ENCODE measurements around the gene IRF7. TPM values are rescaled to one million over a fixed set of nuclear protein-coding genes. Genes with fewer than 3 reads are reported as not detected.

Gene IRF7
- total and polyA plus RNA-seq, 4 donors: 3.9 to 17.1 (median 13.6) TPM

- Histone ChIP-seq H3K27ac (ENCODE audit: low read depth, low read length) (no peak overlapping the region), H3K9me3 (ENCODE audit: control insufficient read depth, insufficient read depth, low read length) (no peaks in the 10 kb centered on the region), H3K27me3 (ENCODE audit: control insufficient read depth, insufficient read depth, low read length) (no peaks in the 10 kb centered on the region), H3K4me3 (ENCODE audit: low read depth, low read length) (no peak overlapping the region), H3K4me1 (ENCODE audit: control insufficient read depth, insufficient read depth, low read length) (no peaks in the 10 kb centered on the region), H3K36me3 (ENCODE audit: control insufficient read depth, insufficient read depth, low read length) (peaks cover 97% of the 10 kb centered on the region)
- WGBS (ENCODE audit: insufficient coverage): 95% methylated on average over 12 of the region's 13 CpGs
- DNase-seq (ENCODE audit: low read depth in 4 of 6, low spot score in 6 of 6): no peak
These were observed 12.6 kb downstream of the IRF7 start for GRCh38 chr11:603154-603553.

- DNase-seq (ENCODE audit: low read depth in 4 of 6, low spot score in 6 of 6): no peak
- H3K27ac ChIP-seq (ENCODE audit: low read depth, low read length): no peak overlapping the region
- 99% methylated on average over 20 of the region's 23 CpGs for WGBS (ENCODE audit: insufficient coverage)
- H3K36me3 ChIP-seq (ENCODE audit: control insufficient read depth, insufficient read depth, low read length): peaks cover 97% of the 10 kb centered on the region
- H3K4me1 ChIP-seq (ENCODE audit: control insufficient read depth, insufficient read depth, low read length): no peaks in the 10 kb centered on the region
- no peak overlapping the region for H3K4me3 ChIP-seq (ENCODE audit: low read depth, low read length)
- H3K9me3 ChIP-seq (ENCODE audit: control insufficient read depth, insufficient read depth, low read length): no peaks in the 10 kb centered on the region
- H3K27me3 ChIP-seq (ENCODE audit: control insufficient read depth, insufficient read depth, low read length): no peaks in the 10 kb centered on the region
These were observed 14.0 kb downstream of the IRF7 start for GRCh38 chr11:601573-602245.

GRCh38 chr11:598005-598680 is 17.6 kb downstream of the IRF7 start:
- Histone ChIP-seq H3K4me3 (ENCODE audit: low read depth, low read length) (no peak overlapping the region), H3K36me3 (ENCODE audit: control insufficient read depth, insufficient read depth, low read length) (peaks cover 95% of the 10 kb centered on the region), H3K9me3 (ENCODE audit: control insufficient read depth, insufficient read depth, low read length) (no peaks in the 10 kb centered on the region), H3K4me1 (ENCODE audit: control insufficient read depth, insufficient read depth, low read length) (no peaks in the 10 kb centered on the region), H3K27ac (ENCODE audit: low read depth, low read length) (no peak overlapping the region), H3K27me3 (ENCODE audit: control insufficient read depth, insufficient read depth, low read length) (no peaks in the 10 kb centered on the region)
- WGBS (ENCODE audit: insufficient coverage): 95% methylated on average over 27 of the region's 30 CpGs
- no peak for DNase-seq (ENCODE audit: low read depth in 4 of 6, low spot score in 6 of 6)

- no peak for DNase-seq (ENCODE audit: low read depth in 4 of 6, low spot score in 6 of 6)
- Histone ChIP-seq H3K36me3 (ENCODE audit: control insufficient read depth, insufficient read depth, low read length) (peaks cover 95% of the 10 kb centered on the region), H3K4me1 (ENCODE audit: control insufficient read depth, insufficient read depth, low read length) (no peaks in the 10 kb centered on the region), H3K9me3 (ENCODE audit: control insufficient read depth, insufficient read depth, low read length) (no peaks in the 10 kb centered on the region), H3K27me3 (ENCODE audit: control insufficient read depth, insufficient read depth, low read length) (no peaks in the 10 kb centered on the region), H3K4me3 (ENCODE audit: low read depth, low read length) (no peak overlapping the region), H3K27ac (ENCODE audit: low read depth, low read length) (no peak overlapping the region)
- WGBS (ENCODE audit: insufficient coverage): 92% methylated on average over 29 of the region's 29 CpGs
These were observed 18.5 kb downstream of the IRF7 start for GRCh38 chr11:597166-597725.

GRCh38 chr11:596374-596773 is 19.4 kb downstream of the IRF7 start:
- Histone ChIP-seq H3K27me3 (ENCODE audit: control insufficient read depth, insufficient read depth, low read length) (no peaks in the 10 kb centered on the region), H3K36me3 (ENCODE audit: control insufficient read depth, insufficient read depth, low read length) (peaks cover 94% of the 10 kb centered on the region), H3K4me3 (ENCODE audit: low read depth, low read length) (no peak overlapping the region), H3K4me1 (ENCODE audit: control insufficient read depth, insufficient read depth, low read length) (no peaks in the 10 kb centered on the region), H3K9me3 (ENCODE audit: control insufficient read depth, insufficient read depth, low read length) (no peaks in the 10 kb centered on the region), H3K27ac (ENCODE audit: low read depth, low read length) (no peak overlapping the region)
- DNase-seq (ENCODE audit: low read depth in 4 of 6, low spot score in 6 of 6): no peak
- 93% methylated on average over 7 of the region's 10 CpGs for WGBS (ENCODE audit: insufficient coverage)

GRCh38 chr11:595400-595799 is 20.4 kb downstream of the IRF7 start:
- no peak for DNase-seq (ENCODE audit: low read depth in 4 of 6, low spot score in 6 of 6)
- WGBS (ENCODE audit: insufficient coverage): 92% methylated on average over 9 of the region's 10 CpGs
- H3K36me3 ChIP-seq (ENCODE audit: control insufficient read depth, insufficient read depth, low read length): peaks cover 96% of the 10 kb centered on the region

GRCh38 chr11:593347-593746 is 22.4 kb downstream of the IRF7 start:
- Histone ChIP-seq H3K4me1 (ENCODE audit: control insufficient read depth, insufficient read depth, low read length) (no peaks in the 10 kb centered on the region), H3K36me3 (ENCODE audit: control insufficient read depth, insufficient read depth, low read length) (peaks cover 95% of the 10 kb centered on the region), H3K4me3 (ENCODE audit: low read depth, low read length) (no peak overlapping the region), H3K27me3 (ENCODE audit: control insufficient read depth, insufficient read depth, low read length) (no peaks in the 10 kb centered on the region), H3K27ac (ENCODE audit: low read depth, low read length) (no peak overlapping the region), H3K9me3 (ENCODE audit: control insufficient read depth, insufficient read depth, low read length) (no peaks in the 10 kb centered on the region)
- 95% methylated on average over 21 of the region's 21 CpGs for WGBS (ENCODE audit: insufficient coverage)
- DNase-seq (ENCODE audit: low read depth in 4 of 6, low spot score in 6 of 6): no peak

More at GRCh38 chr11:595400-595799, 20.4 kb downstream of the IRF7 start:
- Histone ChIP-seq H3K27me3 (ENCODE audit: control insufficient read depth, insufficient read depth, low read length) (no peaks in the 10 kb centered on the region), H3K27ac (ENCODE audit: low read depth, low read length) (no peak overlapping the region), H3K4me3 (ENCODE audit: low read depth, low read length) (no peak overlapping the region), H3K4me1 (ENCODE audit: control insufficient read depth, insufficient read depth, low read length) (no peaks in the 10 kb centered on the region), H3K9me3 (ENCODE audit: control insufficient read depth, insufficient read depth, low read length) (no peaks in the 10 kb centered on the region)

GRCh38 chr11:592918-593317 is 22.8 kb downstream of the IRF7 start:
- peaks cover 95% of the 10 kb centered on the region for H3K36me3 ChIP-seq (ENCODE audit: control insufficient read depth, insufficient read depth, low read length)
- no peak overlapping the region for H3K4me3 ChIP-seq (ENCODE audit: low read depth, low read length)
- WGBS (ENCODE audit: insufficient coverage): 89% methylated on average over 4 of the region's 10 CpGs
- no peaks in the 10 kb centered on the region for H3K27me3 ChIP-seq (ENCODE audit: control insufficient read depth, insufficient read depth, low read length)
- H3K27ac ChIP-seq (ENCODE audit: low read depth, low read length): no peak overlapping the region
- DNase-seq (ENCODE audit: low read depth in 4 of 6, low spot score in 6 of 6): no peak
- no peaks in the 10 kb centered on the region for H3K4me1 ChIP-seq (ENCODE audit: control insufficient read depth, insufficient read depth, low read length)
- no peaks in the 10 kb centered on the region for H3K9me3 ChIP-seq (ENCODE audit: control insufficient read depth, insufficient read depth, low read length)

- Histone ChIP-seq H3K4me1 (ENCODE audit: control insufficient read depth, insufficient read depth, low read length) (no peaks in the 10 kb centered on the region), H3K27me3 (ENCODE audit: control insufficient read depth, insufficient read depth, low read length) (no peaks in the 10 kb centered on the region), H3K36me3 (ENCODE audit: control insufficient read depth, insufficient read depth, low read length) (peaks cover 94% of the 10 kb centered on the region), H3K4me3 (ENCODE audit: low read depth, low read length) (no peak overlapping the region), H3K27ac (ENCODE audit: low read depth, low read length) (no peak overlapping the region), H3K9me3 (ENCODE audit: control insufficient read depth, insufficient read depth, low read length) (no peaks in the 10 kb centered on the region)
- 95% methylated on average over 16 of the region's 22 CpGs for WGBS (ENCODE audit: insufficient coverage)
- no peak for DNase-seq (ENCODE audit: low read depth in 4 of 6, low spot score in 6 of 6)
These were observed 23.2 kb downstream of the IRF7 start for GRCh38 chr11:592501-592900.

- Histone ChIP-seq H3K27me3 (ENCODE audit: control insufficient read depth, insufficient read depth, low read length) (no peaks in the 10 kb centered on the region), H3K27ac (ENCODE audit: low read depth, low read length) (no peak overlapping the region), H3K36me3 (ENCODE audit: control insufficient read depth, insufficient read depth, low read length) (peaks cover 94% of the 10 kb centered on the region), H3K4me3 (ENCODE audit: low read depth, low read length) (no peak overlapping the region), H3K4me1 (ENCODE audit: control insufficient read depth, insufficient read depth, low read length) (no peaks in the 10 kb centered on the region), H3K9me3 (ENCODE audit: control insufficient read depth, insufficient read depth, low read length) (no peaks in the 10 kb centered on the region)
- no peak for DNase-seq (ENCODE audit: low read depth in 4 of 6, low spot score in 6 of 6)
- WGBS (ENCODE audit: insufficient coverage): 59% methylated on average over 7 of the region's 11 CpGs
These were observed 24.8 kb downstream of the IRF7 start for GRCh38 chr11:590997-591396.

Measured in spinal cord (tissue), 10 donors.